Measurements from ENCODE around the gene SSUH2. TPM values are rescaled to one million over a fixed set of nuclear protein-coding genes. Genes with fewer than 3 reads are reported as not detected.

SSUH2 gene
- total and polyA plus RNA-seq, 4 donors: 0.79 to 2.3 (median 1.2) TPM

GRCh38 chr3:8643693-8644365 is 769 bp downstream of the SSUH2 start:
- H3K27ac ChIP-seq (ENCODE audit: low read depth, low read length): no peak overlapping the region

GRCh38 chr3:8642001-8642400 is 2.6 kb downstream of the SSUH2 start:
- WGBS (ENCODE audit: insufficient coverage): 100% methylated on average over 1 of the region's 2 CpGs

More at GRCh38 chr3:8643693-8644365, 769 bp downstream of the SSUH2 start:
- Histone ChIP-seq H3K9me3 (ENCODE audit: control insufficient read depth, insufficient read depth, low read length) (no peaks in the 10 kb centered on the region), H3K27me3 (ENCODE audit: control insufficient read depth, insufficient read depth, low read length) (no peaks in the 10 kb centered on the region), H3K4me3 (ENCODE audit: low read depth, low read length) (no peak overlapping the region), H3K36me3 (ENCODE audit: control insufficient read depth, insufficient read depth, low read length) (no peaks in the 10 kb centered on the region), H3K4me1 (ENCODE audit: control insufficient read depth, insufficient read depth, low read length) (peaks cover 10% of the 10 kb centered on the region)
- no peak for DNase-seq (ENCODE audit: low read depth in 4 of 6, low spot score in 6 of 6)
- WGBS (ENCODE audit: insufficient coverage): 100% methylated on average over 2 of the region's 10 CpGs

GRCh38 chr3:8641472-8641871 is 3.1 kb downstream of the SSUH2 start:
- Histone ChIP-seq H3K4me1 (ENCODE audit: control insufficient read depth, insufficient read depth, low read length) (peaks cover 11% of the 10 kb centered on the region), H3K27ac (ENCODE audit: low read depth, low read length) (no peak overlapping the region), H3K36me3 (ENCODE audit: control insufficient read depth, insufficient read depth, low read length) (no peaks in the 10 kb centered on the region), H3K9me3 (ENCODE audit: control insufficient read depth, insufficient read depth, low read length) (no peaks in the 10 kb centered on the region), H3K27me3 (ENCODE audit: control insufficient read depth, insufficient read depth, low read length) (no peaks in the 10 kb centered on the region), H3K4me3 (ENCODE audit: low read depth, low read length) (no peak overlapping the region)
- WGBS (ENCODE audit: insufficient coverage): 65% methylated on average over 7 of the region's 7 CpGs
- no peak for DNase-seq (ENCODE audit: low read depth in 4 of 6, low spot score in 6 of 6)

More at GRCh38 chr3:8642001-8642400, 2.6 kb downstream of the SSUH2 start:
- Histone ChIP-seq H3K4me1 (ENCODE audit: control insufficient read depth, insufficient read depth, low read length) (peaks cover 11% of the 10 kb centered on the region), H3K9me3 (ENCODE audit: control insufficient read depth, insufficient read depth, low read length) (no peaks in the 10 kb centered on the region), H3K27ac (ENCODE audit: low read depth, low read length) (no peak overlapping the region), H3K36me3 (ENCODE audit: control insufficient read depth, insufficient read depth, low read length) (no peaks in the 10 kb centered on the region), H3K4me3 (ENCODE audit: low read depth, low read length) (no peak overlapping the region), H3K27me3 (ENCODE audit: control insufficient read depth, insufficient read depth, low read length) (no peaks in the 10 kb centered on the region)
- DNase-seq (ENCODE audit: low read depth in 4 of 6, low spot score in 6 of 6): no peak

- H3K4me3 ChIP-seq (ENCODE audit: low read depth, low read length): no peak overlapping the region
- H3K27ac ChIP-seq (ENCODE audit: low read depth, low read length): no peak overlapping the region
- WGBS (ENCODE audit: insufficient coverage): 94% methylated on average over 1 of the region's 1 CpG
- no peaks in the 10 kb centered on the region for H3K36me3 ChIP-seq (ENCODE audit: control insufficient read depth, insufficient read depth, low read length)
- H3K27me3 ChIP-seq (ENCODE audit: control insufficient read depth, insufficient read depth, low read length): no peaks in the 10 kb centered on the region
- no peaks in the 10 kb centered on the region for H3K9me3 ChIP-seq (ENCODE audit: control insufficient read depth, insufficient read depth, low read length)
- H3K4me1 ChIP-seq (ENCODE audit: control insufficient read depth, insufficient read depth, low read length): peaks cover 11% of the 10 kb centered on the region
- DNase-seq (ENCODE audit: low read depth in 4 of 6, low spot score in 6 of 6): no peak
Observed at GRCh38 chr3:8640223-8640622, 4.4 kb downstream of the SSUH2 start.

- Histone ChIP-seq H3K4me3 (ENCODE audit: low read depth, low read length) (no peak overlapping the region), H3K36me3 (ENCODE audit: control insufficient read depth, insufficient read depth, low read length) (no peaks in the 10 kb centered on the region), H3K27ac (ENCODE audit: low read depth, low read length) (no peak overlapping the region), H3K27me3 (ENCODE audit: control insufficient read depth, insufficient read depth, low read length) (no peaks in the 10 kb centered on the region), H3K9me3 (ENCODE audit: control insufficient read depth, insufficient read depth, low read length) (no peaks in the 10 kb centered on the region), H3K4me1 (ENCODE audit: control insufficient read depth, insufficient read depth, low read length) (peaks cover 11% of the 10 kb centered on the region)
- peak in 1 of 6 donors; percentile 6 for DNase-seq (ENCODE audit: low read depth in 4 of 6, low spot score in 6 of 6)
- WGBS (ENCODE audit: insufficient coverage): 60% methylated on average over 2 of the region's 7 CpGs
Observed at GRCh38 chr3:8639659-8640000, 5.0 kb downstream of the SSUH2 start.

GRCh38 chr3:8638994-8639658 is 5.5 kb downstream of the SSUH2 start:
- Histone ChIP-seq H3K4me1 (ENCODE audit: control insufficient read depth, insufficient read depth, low read length) (peaks cover 11% of the 10 kb centered on the region), H3K4me3 (ENCODE audit: low read depth, low read length) (no peak overlapping the region), H3K27ac (ENCODE audit: low read depth, low read length) (no peak overlapping the region), H3K27me3 (ENCODE audit: control insufficient read depth, insufficient read depth, low read length) (no peaks in the 10 kb centered on the region), H3K36me3 (ENCODE audit: control insufficient read depth, insufficient read depth, low read length) (no peaks in the 10 kb centered on the region), H3K9me3 (ENCODE audit: control insufficient read depth, insufficient read depth, low read length) (no peaks in the 10 kb centered on the region)
- DNase-seq (ENCODE audit: low read depth in 4 of 6, low spot score in 6 of 6): peak in 1 of 6 donors; percentile 23
- 36% methylated on average over 9 of the region's 13 CpGs for WGBS (ENCODE audit: insufficient coverage)

GRCh38 chr3:8637348-8637747 is 7.2 kb downstream of the SSUH2 start:
- no peak for DNase-seq (ENCODE audit: low read depth in 4 of 6, low spot score in 6 of 6)
- H3K4me1 ChIP-seq (ENCODE audit: control insufficient read depth, insufficient read depth, low read length): peaks cover 11% of the 10 kb centered on the region
- no peaks in the 10 kb centered on the region for H3K27me3 ChIP-seq (ENCODE audit: control insufficient read depth, insufficient read depth, low read length)
- WGBS (ENCODE audit: insufficient coverage): no CpG with 5 or more reads among the region's 1 CpG
- no peak overlapping the region for H3K27ac ChIP-seq (ENCODE audit: low read depth, low read length)
- no peaks in the 10 kb centered on the region for H3K9me3 ChIP-seq (ENCODE audit: control insufficient read depth, insufficient read depth, low read length)
- no peaks in the 10 kb centered on the region for H3K36me3 ChIP-seq (ENCODE audit: control insufficient read depth, insufficient read depth, low read length)
- no peak overlapping the region for H3K4me3 ChIP-seq (ENCODE audit: low read depth, low read length)

- no peaks in the 10 kb centered on the region for H3K27me3 ChIP-seq (ENCODE audit: control insufficient read depth, insufficient read depth, low read length)
- H3K9me3 ChIP-seq (ENCODE audit: control insufficient read depth, insufficient read depth, low read length): no peaks in the 10 kb centered on the region
- no peak for DNase-seq (ENCODE audit: low read depth in 4 of 6, low spot score in 6 of 6)
- peaks cover 7% of the 10 kb centered on the region for H3K4me1 ChIP-seq (ENCODE audit: control insufficient read depth, insufficient read depth, low read length)
- H3K27ac ChIP-seq (ENCODE audit: low read depth, low read length): no peak overlapping the region
- 72% methylated on average over 4 of the region's 7 CpGs for WGBS (ENCODE audit: insufficient coverage)
- no peak overlapping the region for H3K4me3 ChIP-seq (ENCODE audit: low read depth, low read length)
- H3K36me3 ChIP-seq (ENCODE audit: control insufficient read depth, insufficient read depth, low read length): no peaks in the 10 kb centered on the region
Observed at GRCh38 chr3:8635631-8636030, 9.0 kb downstream of the SSUH2 start.

- 86% methylated on average over 2 of the region's 2 CpGs for WGBS (ENCODE audit: insufficient coverage)
- Histone ChIP-seq H3K4me1 (ENCODE audit: control insufficient read depth, insufficient read depth, low read length) (peaks cover 7% of the 10 kb centered on the region), H3K9me3 (ENCODE audit: control insufficient read depth, insufficient read depth, low read length) (no peaks in the 10 kb centered on the region), H3K4me3 (ENCODE audit: low read depth, low read length) (no peak overlapping the region), H3K36me3 (ENCODE audit: control insufficient read depth, insufficient read depth, low read length) (no peaks in the 10 kb centered on the region), H3K27ac (ENCODE audit: low read depth, low read length) (no peak overlapping the region), H3K27me3 (ENCODE audit: control insufficient read depth, insufficient read depth, low read length) (no peaks in the 10 kb centered on the region)
- no peak for DNase-seq (ENCODE audit: low read depth in 4 of 6, low spot score in 6 of 6)
Observed at GRCh38 chr3:8635125-8635524, 9.5 kb downstream of the SSUH2 start.
